GOT3 (cell line): ENCODE results near the gene TJP2.
"Not testable (repeated sequence)": the region's sequence is repeated elsewhere in the genome, so short reads cannot be mapped to it uniquely, and the experiment has no call there.

Experiments used
- DNase-seq: peaks from one replicate; lab custom pipeline; 2025; ENCODE audit warnings: mixed read lengths; lab: John Stamatoyannopoulos, UW

TJP2 gene

DNA sequence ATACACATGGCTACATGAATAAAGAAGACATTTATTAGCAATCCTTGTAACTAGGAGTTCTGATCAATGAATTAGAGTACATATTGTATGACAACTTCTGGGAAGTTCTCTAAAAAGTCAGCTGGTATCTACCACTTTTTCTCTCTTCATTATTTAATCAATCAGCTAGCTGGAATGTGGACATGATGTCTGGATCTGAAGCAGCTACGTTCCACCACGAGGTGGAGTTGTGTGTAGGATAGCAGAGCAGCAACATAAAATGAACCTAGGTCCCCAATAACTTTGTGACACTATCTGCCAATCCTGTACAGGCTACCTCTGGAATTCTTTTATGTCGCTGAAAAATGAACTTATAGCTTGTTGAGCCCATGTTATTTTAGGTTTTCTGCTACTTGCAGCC lies 118.0 kb downstream of the TJP2 start:
- no peak for DNase-seq

GRCh38 chr9:69293156-69293555 lies 119.1 kb downstream of the TJP2 start:
- no peak for DNase-seq

DNA sequence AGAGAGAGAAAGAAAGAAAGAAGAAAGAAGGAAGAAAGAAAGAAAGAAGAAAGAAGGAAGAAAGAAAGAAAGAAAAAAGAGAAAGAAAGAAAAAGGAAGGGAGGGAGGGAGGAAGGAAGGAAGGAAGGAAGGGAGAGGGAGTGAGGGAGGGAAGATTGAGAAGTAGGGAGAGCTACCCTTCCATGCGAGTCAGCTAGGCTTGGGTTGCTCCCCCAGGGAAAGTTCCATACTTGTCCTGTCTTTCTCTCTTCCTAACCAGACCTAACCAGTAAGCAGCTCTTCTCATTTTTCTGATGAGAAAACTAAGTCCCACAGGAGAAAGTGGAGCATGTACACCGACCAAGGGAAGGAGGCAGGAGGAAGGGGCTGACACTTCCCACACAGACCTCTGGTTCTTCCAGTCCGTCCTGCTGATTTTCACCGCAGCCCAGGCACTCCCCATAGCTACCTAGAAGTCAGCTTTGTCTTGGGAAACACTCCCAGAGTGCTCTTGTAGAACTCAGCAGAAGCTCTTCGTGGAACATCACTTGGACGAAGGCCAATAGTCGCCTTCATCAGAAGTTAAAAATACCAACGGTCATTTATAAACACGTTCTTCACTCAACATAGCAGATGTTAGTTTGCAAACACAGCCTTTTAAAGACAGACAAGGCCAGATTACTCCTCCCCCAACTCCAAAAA lies 121.9 kb downstream of the TJP2 start:
- no peak for DNase-seq

- no peak for DNase-seq
Measured at GRCh38 chr9:69297300-69297980, 123.4 kb downstream of the TJP2 start.

GRCh38 chr9:69299315-69299714 lies 125.2 kb downstream of the TJP2 start:
- DNase-seq: no peak

GRCh38 chr9:69299826-69300225 lies 125.7 kb downstream of the TJP2 start:
- DNase-seq: no peak

GRCh38 chr9:69303331-69303730 lies 129.3 kb downstream of the TJP2 start:
- no peak for DNase-seq

DNA sequence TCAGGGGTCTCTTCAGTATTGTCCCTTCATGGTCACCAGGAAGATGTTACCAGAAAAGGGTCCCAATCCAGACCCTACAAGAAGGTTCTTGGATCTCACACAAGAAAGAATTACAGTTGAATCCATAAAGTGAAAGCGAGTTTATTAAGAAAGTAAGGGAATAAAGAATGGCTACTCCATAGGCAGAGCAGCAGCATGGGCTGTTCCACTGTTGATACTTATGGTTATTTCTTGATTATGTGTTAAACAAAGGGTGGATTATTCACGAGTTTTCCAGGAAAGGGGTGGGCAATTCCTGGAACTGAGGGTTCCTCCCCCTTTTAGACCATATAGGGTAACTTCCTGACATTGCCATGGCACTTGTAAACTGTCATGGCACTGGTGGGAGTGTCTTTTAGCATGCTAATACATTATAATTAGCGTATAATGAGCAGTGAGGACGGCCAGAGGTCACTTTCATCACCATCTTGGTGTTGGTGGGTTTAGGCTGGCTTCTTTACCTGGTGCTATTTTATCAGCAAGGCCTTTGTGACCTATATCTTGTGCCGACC lies 132.9 kb downstream of the TJP2 start:
- DNase-seq: not testable (repeated sequence)

- DNase-seq: no peak
Measured at GRCh38 chr9:69307446-69308205, 133.5 kb downstream of the TJP2 start.

- DNase-seq: no peak
Measured at GRCh38 chr9:69308206-69308931, 134.3 kb downstream of the TJP2 start.

- no peak for DNase-seq
Measured at GRCh38 chr9:69313175-69313574, 139.1 kb downstream of the TJP2 start.

- no peak for DNase-seq
Measured at GRCh38 chr9:69314547-69314946, 140.5 kb downstream of the TJP2 start.

- no peak for DNase-seq
Measured at GRCh38 chr9:69317081-69317480, 143.0 kb downstream of the TJP2 start.

DNA sequence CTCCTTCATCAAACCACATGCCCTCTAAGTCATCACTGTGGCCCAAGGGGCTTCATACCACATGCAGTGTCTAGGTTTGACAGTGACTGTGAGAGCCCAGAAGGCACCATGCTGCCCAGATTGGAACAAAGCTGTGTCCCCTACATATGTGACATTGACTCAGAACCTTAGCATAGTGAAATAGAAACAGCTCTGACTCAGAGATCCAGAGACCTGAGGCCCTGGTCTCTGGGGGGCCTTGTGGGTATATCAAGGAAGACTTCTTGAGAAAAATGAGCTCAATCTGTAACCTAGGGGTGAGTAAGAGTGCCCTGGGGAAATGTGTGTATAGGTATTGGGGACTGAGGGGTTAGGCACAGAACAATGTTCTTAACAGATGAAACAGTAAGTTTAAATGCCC lies 143.8 kb downstream of the TJP2 start:
- DNase-seq: no peak

- DNase-seq: no peak
Measured at GRCh38 chr9:69319324-69320025, 145.4 kb downstream of the TJP2 start.

GRCh38 chr9:69322256-69322655 lies 148.2 kb downstream of the TJP2 start:
- no peak for DNase-seq

- DNase-seq: no peak
Measured at GRCh38 chr9:69323861-69324260, 149.8 kb downstream of the TJP2 start.
